Measurements from ENCODE around the gene ACP7.
"Not testable (repeated sequence)": the region's sequence is repeated elsewhere in the genome, so short reads cannot be mapped to it uniquely, and the experiment has no call there.

ACP7 gene

DNA sequence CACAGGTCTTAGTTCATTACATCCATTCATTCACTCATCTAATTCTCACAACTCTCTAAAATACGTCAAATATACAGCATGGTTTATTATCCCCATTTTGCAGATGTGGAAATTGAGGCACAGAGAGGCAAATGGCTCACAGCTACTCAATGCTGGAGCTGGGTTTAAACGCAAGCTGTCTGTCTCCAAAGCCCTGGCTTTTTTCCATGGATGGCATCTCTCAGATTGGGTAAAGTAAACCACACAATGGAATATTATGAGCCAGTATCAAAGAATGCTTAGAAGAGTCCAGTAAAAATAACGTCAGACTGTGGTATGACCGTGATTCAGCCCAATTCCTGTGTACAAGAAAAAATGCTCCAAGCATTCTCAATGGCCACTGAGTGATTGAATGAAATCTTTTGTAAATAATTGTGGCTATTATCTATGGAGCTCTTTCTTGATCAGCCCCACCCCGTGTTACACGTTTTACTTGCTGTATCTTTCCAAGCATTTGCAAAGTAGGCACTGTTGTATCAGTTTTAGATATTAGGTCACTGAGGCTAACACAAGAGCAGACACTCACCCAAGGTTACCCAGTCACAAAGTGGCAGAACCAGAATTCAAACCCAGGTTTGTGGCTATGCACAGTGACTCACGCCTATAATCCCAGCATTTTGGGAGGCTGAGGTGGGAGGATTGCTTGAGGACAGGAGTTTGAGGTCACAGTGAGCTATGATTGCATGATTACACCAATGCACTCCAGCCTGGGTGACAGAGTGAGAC is 5.5 kb upstream of the ACP7 start:
- DNase-seq (ENCODE audit: low read depth) = peak; percentile 99

DNA sequence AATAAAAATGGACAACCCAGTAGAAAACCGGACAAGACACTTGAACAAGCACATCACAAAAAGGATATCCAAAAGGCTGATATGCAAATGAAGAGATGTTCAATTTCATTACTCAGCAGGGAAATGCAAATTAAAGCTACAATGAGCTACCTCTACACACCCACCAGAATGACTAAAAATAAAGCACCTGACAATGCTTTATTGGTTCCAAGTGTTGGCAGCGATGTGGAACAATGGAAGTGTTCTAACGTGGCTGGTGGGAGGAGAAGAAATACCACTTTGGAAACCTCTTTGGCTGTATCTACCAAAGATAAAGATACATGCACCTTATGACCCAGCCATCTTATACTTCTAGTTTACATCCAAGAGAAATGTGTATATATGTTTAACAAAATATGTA is 3.7 kb upstream of the ACP7 start:
- no peak for DNase-seq (ENCODE audit: low read depth)

DNA sequence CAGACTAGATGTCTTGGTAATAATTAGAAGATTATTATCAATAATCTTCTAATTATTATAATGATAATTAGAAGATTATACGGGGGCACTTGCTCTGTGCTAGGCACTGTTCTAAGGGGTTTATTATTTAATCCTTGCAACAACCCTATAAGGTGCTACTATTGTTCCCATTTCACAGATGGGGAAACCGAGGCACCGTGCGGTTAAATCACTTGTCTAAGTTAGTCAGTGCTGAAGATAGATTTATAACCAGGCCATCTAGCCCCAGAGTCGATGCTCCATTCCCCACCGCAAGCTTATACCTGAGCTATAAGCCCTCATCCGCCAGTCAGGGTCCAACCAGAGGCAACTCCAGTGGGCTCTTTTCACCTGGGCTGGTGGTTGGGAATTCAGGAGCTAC is 2.0 kb upstream of the ACP7 start:
- no peak for DNase-seq (ENCODE audit: low read depth)

- no peak for DNase-seq (ENCODE audit: low read depth)
Measured at GRCh38 chr19:39082745-39083598, 1.2 kb upstream of the ACP7 start.

DNA sequence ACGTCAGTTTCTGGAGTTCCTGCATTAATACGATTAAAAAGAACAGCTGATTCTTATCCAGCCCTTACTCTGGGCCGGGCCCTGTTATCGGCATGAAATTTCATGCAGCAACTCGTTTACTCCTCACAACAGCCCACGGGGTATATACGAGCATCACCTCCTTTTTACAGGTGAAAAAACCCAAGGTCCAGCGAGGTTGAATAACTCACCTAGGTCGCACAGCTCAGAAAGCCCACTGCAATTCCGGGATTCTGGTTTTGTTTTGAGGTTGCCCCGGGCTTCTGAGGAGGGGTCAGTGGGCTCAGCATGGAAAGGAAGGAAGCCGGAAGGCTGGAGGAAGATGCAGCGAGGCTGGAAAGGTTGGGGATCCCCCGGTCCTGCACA is 577 bp upstream of the ACP7 start:
- no peak for DNase-seq (ENCODE audit: low read depth)

DNA sequence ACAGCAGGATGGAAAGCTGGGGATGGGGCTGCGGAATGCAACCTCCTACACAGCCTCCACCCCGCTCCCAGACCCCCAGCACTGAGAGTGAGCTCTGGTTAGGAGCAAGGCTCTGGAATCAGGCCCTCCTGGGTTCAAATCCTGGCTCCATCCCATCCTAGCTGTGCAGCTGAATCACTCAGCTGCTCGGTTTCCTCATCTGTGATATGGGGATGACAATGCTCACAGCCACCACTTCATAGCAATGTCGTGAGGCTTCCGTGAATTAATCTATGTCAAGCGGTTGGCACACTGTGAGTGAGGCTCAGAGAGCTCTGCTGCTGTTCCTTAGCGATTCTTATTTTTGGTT is 538 bp downstream of the ACP7 start:
- DNase-seq (ENCODE audit: low read depth) = no peak

- no peak for DNase-seq (ENCODE audit: low read depth)
Measured at GRCh38 chr19:39085392-39085791, 1.2 kb downstream of the ACP7 start.

DNA sequence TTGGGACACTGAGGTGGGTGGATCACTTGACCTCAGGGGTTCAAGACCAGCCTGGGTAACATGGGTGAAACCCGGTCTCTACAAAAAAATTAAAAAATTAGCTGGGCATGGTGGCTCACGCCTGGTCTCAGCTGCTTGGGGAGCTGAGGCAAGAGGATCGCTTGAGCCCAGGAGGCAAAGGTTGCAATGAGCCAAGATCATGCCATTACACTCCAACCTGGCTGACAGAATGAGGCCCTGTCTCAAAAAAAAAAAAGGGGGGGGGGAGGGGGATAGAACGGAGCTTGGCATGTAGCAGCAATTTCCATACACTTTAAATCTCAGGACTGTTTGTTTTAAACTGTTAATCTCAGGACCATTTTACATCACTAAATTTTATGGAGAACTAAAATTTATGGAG is 2.2 kb downstream of the ACP7 start:
- DNase-seq (ENCODE audit: low read depth) = no peak

DNA sequence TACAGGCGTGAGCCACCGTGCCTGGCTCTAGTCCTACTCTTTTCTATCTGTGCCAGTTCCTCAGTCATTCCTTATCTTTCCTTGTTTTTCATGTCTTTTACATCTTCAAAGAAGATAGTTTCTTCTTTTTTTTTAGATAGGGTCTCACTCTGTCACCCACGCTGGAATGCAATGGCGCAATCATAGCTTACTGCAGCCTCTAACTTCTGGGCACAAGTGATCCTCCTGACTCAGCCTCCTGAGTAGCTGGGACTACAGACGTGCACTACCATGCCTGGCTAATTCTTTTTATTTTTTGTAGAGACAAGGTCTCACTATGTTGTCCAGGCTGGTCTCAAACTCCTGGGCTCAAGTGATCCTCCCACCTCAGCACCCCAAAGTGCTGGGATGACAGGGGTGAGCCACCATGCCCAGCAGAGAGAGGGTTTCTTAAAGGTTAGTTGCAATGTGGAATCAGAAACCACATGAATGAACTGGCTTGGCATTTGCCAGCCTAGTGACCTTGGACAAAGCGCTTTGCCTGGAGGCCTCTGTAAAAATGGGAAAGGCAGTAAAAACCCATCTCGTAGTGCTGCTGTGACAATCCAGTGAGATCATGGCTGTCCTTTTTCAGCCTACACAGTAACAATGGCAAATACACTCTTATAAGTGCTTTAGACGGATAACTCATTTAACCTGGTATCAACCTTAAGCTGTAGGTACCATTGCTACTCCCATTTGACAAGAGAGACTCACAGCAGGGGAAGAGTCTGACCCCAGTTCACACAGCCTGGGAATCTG is 3.9 kb downstream of the ACP7 start:
- no peak for DNase-seq (ENCODE audit: low read depth)

DNA sequence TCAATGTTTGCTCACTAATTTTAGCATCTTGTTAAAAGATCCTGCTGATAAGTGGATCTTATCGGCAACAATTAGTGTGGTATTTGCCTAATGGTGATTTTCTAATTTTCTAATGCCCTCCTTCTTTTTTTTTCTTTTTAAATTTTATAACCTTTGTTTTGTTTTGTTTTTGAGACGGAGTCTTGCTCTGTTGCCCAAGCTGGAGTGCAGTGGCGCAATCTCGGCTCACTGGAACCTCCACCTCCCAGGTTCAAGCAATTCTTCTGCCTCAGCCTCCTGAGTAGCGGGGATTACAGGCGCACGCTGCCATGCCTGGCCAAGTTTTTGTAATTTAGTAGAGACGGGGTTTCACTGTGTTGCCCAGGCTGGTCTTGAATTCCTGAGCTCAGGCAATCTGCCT is 5.8 kb downstream of the ACP7 start:
- not testable (repeated sequence) for DNase-seq (ENCODE audit: low read depth)

GRCh38 chr19:39090881-39091280 is 6.7 kb downstream of the ACP7 start:
- no peak for DNase-seq (ENCODE audit: low read depth)

DNA sequence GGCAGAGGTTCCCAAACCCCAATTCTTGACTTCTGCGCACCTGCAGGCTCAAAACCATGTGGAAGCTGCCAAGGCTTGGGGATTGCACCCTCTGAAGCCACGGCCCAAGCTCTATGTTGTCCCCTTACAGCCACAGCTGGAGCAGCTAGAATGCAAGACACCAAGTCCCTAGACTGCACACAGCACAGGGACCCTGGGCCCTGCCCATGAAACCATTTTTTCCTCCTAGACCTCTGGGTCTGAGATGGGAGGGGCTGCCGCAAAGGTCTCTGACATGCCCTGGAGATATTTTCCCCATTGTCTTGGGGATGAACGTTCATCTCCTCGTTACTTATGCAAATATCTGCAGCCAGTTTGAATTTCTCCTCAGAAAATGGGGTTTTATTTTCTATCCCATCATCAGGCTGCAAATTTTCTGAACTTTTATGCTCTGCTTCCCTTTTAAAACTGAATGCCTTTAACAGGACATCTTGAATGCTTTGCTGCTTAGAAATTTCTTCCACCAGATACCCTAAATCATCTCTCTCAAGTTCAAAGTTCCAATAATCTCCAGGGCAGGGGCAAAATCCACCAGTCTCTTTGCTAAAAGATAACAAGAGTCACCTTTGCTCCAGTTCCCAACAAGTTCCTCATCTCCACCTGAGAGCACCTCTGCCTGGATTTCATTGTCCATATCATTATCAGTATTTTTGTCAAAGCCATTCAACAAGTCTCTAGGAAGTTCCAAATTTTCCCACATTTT is 11.8 kb downstream of the ACP7 start:
- DNase-seq (ENCODE audit: low read depth) = not testable (repeated sequence)

GRCh38 chr19:39097299-39097698 is 13.1 kb downstream of the ACP7 start:
- no peak for DNase-seq (ENCODE audit: low read depth)

- DNase-seq (ENCODE audit: low read depth) = no peak
Measured at GRCh38 chr19:39097721-39098120, 13.6 kb downstream of the ACP7 start.

GRCh38 chr19:39098365-39099269 is 14.4 kb downstream of the ACP7 start:
- no peak for DNase-seq (ENCODE audit: low read depth)

DNA sequence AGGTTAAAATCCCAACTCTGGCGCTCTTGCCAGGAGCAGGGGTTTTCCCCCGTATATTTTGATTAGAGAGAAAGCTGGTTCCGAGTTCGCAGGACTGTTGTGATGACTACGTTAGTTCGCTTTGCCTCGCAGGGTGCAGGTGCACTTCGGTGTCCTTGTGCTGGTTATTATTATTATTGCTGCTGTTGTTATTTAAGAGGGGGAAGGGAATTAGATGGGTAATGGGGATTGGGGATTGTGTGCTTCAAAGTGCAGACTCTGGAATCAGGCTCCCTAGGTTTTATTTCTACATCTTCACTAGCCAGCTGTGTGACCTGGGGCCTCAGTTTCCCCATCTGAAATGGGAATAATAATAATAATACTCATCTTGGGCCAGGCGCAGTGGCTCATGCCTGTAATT is 15.2 kb downstream of the ACP7 start:
- no peak for DNase-seq (ENCODE audit: low read depth)

DNA sequence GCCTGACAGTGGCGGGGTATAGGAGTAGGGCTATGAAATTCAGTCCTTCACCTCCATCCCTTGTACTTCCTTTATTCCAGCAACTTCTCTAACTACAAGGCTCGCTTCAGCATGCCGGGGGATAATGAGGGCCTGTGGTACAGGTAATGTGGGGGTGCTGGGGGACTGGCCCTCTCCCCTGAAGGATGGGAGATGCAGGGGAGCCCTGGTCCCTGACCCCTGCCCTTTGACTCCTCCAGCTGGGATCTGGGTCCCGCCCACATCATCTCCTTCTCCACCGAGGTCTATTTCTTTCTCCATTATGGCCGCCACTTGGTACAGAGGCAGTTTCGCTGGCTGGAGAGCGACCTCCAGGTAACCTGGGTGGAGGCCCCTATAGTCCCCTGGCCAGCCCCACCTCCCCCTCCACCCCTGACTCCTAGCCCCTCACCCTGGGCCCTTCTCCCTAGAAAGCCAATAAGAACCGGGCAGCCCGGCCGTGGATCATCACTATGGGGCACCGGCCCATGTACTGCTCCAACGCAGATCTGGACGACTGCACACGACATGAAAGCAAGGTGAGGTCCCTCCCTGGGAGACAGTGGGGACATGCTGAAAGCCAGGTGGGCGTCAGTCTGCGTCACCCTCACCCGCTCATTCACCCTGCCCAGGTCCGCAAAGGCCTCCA is 16.5 kb downstream of the ACP7 start:
- DNase-seq (ENCODE audit: low read depth) = no peak

DNA sequence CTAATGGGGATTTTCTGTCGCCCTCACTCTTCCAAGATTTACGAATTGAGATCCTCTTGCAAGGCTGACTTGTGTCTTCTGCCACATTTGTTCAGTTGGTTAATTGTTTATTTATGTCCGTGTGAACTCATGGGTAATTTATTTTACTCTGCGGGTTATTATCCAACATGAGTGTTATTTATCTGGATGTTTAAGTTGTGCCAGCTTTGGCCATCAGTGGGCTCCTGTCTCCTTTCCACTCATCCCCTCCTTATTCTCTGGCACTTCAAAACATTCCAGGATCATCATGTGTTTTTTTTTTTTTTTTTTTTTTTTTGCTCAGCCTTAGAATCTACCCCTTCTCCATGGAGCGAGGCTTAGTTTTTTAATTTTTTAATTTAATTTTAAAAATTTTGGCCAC is 19.0 kb downstream of the ACP7 start:
- no peak for DNase-seq (ENCODE audit: low read depth)

DNA sequence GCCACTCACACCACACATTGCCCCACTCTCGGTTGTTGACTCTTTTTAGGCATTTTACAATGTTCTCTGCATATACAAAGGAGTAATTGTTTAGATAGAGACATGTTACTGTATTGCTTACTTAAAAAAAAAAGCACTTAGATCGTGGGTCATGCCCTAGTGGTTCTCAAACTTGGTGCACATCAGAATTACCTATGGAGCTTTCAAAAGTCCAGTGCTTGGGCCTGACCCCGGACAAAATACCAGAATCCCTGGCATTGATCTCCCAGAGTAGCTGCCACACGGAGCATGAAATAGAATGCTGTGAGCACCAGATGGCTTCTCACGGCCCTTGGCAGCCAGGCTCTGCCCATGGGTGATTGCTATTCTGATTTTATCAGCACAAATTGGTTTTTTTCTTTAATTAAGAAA is 20.0 kb downstream of the ACP7 start:
- DNase-seq (ENCODE audit: low read depth) = no peak

DNA sequence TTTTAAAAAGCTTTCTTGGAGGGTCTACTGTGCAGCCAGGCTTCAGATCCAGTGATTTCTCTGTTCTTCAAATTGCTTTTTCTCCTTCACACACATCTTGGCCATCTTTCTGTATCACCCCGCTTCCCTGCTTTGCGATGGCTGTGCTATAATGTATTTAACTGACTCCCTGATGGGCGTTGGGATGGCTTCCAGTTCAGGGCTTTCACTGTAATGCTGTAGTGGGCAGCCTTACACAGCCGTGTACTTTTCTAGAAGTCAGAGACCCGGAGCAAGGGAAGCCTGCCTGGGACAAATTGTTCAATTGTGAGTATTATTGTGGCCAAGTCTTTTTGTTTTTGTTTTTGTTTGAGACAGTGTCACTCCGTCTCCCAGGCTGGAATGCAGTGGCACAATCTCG is 22.0 kb downstream of the ACP7 start:
- DNase-seq (ENCODE audit: low read depth) = no peak

- no peak for DNase-seq (ENCODE audit: low read depth)
Measured at GRCh38 chr19:39109641-39110040, 25.5 kb downstream of the ACP7 start.
